DND-41 (cell line): ENCODE measurements around the gene RBM43.

Experiments
- CTCF ChIP-seq: IDR thresholded peaks from 2 replicates; pipeline ENCODE4 v1.5.1; 2012; ENCODE audit warnings: borderline replicate concordance, low read length, moderate library complexity, mild to moderate bottlenecking; ENCODE audit not compliant: poor library complexity, severe bottlenecking; ENCODE audit errors: extremely low read depth
- EZH2 ChIP-seq: IDR thresholded peaks from 3 replicates; pipeline ENCODE4 v1.6.1; 2012; ENCODE audit warnings: borderline replicate concordance, low read depth, mild to moderate bottlenecking, moderate library complexity, low read length, inconsistent platforms; ENCODE audit not compliant: severe bottlenecking

- TF ChIP-seq CTCF = no peak
- TF ChIP-seq EZH2 = no peak
These were observed 18.2 kb downstream of the RBM43 start for GRCh38 chr2:151243468-151243867.
